GF-D8 (cell line): ENCODE measurements around the gene PRSS57.
"Not testable (repeated sequence)": the region's sequence is repeated elsewhere in the genome, so short reads cannot be mapped to it uniquely, and the experiment has no call there.

Experiments used
- DNase-seq: peaks from one replicate; lab custom pipeline; 2025; lab: John Stamatoyannopoulos, UW

The PRSS57 gene

DNA sequence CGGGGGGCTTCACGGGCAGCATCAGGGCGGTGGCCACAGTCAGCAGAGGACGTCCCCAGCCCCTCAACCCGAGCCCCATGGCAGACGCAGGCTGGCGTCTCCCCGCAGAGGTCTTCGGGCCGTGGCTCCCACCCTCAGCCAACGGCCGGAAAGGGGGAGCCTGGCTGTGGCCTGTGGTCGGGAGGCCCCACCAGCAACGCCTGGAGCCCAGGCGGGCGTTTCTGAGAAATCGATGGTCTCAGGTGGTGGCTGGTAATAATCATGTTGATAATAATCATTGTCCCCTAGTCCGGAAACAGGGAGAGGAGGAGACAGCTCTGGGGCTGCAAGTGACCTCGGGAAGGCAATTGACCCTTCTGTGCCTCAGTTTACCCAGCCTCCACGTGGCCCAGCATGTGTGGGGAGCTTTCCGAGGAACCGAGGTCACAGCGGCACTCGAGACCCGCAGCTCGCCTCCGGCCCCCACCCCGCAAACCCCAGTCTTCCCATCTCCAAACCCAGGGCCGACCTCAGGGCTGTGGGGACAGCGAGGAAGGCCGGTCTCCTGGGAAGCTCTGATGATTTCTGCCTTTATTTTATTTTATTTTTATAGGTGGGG, at the start of gene PRSS57:
Gene PRSS57 (minus strand): TSS at position 101 of the 598 bp plus-strand sequence. CDS start 22 bp downstream, at position 79.
- peak; percentile 76 for DNase-seq

DNA sequence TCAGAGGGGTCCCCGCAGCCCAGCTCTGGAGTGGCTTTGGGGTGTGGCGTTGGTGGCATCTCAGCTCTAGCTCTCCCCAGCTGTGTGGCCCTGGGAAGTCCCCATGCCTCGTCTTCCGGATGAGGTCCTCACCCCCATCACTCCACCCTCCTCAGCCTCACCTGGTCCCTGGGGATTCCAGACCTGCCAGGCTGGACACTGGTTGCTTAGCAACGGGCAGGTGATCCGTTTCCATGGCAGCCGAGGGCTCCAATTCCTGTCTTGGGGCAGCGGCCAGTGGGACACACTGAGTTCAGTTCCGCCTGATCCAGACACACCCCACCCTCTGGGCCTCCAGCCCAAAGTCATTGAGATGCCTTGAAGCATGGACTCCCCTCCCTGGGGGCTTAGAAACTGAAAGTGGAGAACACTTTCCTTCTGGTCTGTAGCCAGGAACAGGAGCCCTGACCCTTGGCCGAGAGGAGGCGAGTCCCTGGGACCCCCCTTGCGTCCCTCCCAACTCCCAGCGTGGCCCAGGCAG, 48.0 kb upstream of the PRSS57 start:
- no peak for DNase-seq

DNA sequence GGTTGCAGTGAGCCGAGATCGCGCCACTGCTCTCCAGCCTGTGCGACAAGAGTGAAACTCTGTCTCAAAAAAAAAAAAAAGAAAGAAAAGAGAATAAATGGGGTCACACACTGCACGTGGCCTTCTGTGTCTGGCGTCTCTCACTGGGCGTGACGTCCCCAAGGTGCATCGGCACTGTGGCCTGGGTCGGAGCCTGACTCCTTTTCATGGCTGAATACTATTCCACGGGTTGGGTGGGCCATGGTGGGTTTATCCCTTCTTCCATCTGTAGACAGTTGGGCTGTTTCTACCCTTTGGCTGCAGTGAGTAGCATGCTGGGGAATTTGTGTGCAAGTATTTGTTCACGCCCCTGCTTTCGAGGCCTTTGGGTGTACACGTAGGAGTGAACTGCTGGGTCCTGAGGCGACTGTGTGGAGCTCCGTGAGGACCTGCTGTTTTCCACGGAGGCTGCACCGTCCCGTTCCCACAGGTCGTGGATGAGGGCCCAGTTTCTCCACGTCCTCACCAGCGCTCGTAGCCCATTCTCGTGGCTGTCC, 47.4 kb upstream of the PRSS57 start:
- no peak for DNase-seq

DNA sequence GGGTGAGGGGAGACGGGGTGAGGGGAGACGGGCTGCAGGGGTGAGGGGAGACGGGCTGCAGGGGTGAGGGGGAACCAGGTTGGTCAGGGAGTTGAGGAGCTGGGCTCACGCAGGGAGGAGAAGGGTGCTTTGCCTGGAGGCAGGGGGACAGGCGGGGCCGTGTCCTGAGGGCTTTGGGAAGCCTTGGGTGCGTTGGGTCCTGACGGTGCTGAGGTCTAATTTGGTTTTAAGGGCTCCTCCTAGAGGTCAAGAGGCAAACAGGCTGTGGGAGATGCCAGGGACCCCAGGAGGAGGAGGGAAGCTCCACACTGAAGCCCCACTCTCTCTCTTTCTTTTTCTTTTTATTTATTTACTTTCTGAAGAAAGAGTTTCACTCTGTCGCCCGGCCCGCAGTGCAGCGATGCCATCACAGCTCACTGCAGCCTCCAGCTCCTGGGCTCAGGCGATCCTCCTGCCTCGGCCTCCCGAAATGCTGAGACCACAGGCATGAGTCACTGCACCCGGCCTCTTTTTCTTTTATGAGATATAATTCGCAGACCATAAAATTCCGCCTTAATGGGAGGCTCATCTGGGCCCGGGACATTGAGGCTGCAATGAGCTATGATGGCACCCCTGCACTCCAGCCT, 46.4 kb upstream of the PRSS57 start:
- DNase-seq, result peak; percentile 9

DNA sequence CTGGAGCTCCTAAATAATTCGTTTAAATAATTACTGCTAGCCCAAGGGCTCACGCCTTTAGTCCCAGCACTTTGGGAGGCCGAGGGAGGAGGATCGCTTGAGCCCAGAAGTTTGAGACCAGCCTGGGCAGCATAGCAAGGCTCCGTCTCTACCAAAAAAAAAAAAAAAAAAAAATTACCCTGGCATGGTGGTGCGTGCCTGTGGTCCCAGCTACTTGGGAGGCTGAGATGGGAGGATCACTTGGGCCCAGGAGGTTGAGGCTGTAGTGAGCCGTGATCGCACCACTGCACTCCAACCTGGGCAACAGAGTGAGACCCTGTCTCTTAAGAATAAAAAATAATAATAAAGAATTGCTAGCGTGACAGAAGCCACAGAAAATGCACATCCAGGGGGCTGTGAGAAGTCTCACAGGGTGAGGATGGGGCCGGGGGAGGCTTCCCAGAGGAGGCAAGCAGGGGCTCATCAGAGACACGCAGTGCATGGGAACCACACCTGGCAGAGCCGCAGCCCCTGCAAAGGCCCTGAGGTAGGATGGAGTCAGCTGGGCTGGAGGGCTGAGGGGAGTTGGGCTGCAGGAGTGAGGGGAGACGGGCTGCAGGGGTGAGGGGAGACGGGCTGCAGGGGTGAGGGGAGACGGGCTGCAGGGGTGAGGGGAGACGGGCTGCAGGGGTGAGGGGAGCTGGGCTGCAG, 45.7 kb upstream of the PRSS57 start:
- DNase-seq, result not testable (repeated sequence)

DNA sequence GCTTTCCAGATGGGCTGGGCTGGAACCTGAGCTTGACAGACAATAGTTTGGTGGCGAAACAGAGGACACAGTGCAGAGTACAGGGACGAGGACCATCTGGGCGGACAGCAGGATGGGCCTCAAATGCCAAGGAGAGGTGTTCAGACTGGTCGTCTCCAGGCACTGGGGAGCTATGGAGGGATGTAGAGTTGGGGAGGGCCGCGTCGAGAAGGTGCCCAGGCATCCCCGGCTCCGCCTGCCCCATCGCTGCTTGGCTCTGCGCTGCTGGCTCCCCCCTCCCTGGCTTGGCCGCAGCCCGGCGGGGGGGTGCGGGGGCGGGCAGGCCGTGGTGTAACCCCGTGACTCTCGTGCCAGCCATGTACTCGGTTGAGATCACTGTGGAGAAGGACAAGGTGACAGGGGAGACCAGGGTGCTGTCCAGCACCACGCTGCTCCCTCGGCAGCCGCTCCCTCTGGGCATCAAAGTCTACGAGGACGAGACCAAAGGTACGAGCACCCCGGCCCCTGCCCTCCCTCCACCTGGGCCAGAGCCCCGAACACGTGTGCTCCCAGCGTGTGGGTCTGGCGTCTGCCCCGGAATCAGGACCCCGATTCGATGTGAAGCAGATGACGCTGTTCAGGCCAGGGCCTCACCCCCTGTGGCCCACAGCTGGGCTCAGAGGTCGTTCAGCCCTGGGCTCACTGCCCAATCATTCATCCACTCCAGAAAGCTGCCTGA, 44.9 kb upstream of the PRSS57 start:
- DNase-seq, result no peak

DNA sequence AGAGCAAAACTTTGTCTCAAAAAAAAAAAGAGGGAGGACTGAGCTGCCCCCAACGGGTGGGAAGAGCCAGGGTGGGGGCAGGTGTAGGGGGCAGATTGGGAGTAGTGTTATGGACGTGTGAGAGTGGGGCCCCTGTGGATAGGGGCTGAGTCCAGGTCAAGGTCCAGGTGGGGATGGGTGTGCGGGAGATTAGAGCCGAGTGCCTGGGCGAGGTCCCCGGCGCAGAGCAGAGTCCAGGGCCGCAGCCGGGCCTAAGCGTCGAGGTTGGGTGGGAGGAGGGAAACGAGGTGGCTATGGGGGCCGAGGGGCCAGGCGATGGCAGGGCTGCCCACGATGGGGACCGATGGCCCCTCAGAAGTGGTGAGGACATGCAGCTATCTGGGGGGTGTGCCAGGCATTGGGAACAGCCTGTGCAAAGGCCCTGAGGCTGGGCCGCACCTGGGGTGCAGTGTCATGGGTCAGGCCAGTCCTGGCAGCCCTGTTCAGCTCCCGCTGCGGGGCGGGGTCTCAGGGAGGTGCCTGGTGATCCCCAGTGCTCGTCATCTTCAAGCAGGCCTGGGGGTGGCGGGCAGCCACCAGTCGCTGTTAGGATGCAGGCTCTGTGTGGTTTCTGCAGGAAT, 43.4 kb upstream of the PRSS57 start:
- DNase-seq, result no peak

DNA sequence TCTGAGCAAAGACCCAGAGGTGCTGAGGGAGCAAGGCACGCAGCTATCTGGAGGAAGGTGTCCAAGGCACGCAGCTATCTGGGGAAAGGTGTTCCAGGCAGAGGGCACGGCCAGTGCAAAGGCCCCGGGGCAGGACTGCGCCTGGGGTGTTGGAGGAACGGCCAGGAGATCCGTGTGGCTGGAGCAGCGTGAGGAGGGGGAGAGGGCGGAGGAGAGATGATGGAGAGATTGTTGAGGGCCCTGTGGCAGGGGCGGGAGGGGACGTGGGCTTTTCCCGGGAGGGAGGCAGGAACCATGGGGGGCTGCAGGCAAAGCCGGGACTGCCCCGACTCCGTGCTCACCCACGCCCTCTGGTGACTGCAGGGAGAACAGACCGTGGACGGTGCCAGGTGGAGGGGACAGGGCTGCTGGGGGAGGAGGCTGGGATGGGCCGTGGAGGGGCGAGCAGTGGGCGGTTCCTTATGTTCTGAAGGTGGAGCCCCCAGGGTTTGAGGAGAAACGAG, 42.4 kb upstream of the PRSS57 start:
- no peak for DNase-seq

DNA sequence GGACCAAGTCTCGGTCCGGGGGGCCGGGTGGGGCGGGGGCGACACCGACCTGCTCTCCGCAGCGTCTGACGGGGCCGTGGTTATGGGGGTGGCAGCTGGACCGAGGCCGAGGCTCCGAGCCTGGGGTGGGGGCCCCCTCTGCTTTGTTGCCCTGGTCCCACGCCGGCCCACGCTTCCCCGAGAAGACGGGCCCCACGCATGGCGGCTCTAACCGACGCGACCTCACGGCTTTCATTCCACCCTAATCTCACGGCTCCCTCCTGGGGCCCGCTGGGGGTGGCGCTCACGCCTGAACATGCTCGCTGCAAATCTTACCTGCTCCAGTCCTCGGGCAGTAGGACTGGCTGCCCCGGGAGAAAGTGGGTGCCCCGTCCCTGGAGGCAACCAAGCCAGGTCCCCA, 40.9 kb upstream of the PRSS57 start:
- no peak for DNase-seq

DNA sequence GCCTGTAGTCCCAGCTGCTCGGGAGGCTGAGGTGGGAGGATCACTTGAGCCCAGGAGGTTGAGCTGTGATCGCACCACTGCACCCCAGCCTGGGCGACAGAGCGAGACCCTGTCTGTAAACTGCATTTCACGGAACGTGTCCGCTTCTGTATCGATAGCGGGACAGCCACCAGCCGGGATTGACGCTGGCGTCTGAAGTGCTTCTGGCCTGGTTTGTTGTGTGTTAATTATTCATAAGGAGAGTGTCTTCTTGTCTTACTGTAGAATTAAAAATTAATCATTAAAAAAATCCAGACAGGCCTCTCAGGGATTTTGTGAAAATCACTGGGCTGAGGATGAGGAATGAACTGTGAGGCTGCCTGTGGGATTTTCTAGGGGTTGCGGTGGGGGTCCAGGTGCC, 39.5 kb upstream of the PRSS57 start:
- DNase-seq, result no peak

DNA sequence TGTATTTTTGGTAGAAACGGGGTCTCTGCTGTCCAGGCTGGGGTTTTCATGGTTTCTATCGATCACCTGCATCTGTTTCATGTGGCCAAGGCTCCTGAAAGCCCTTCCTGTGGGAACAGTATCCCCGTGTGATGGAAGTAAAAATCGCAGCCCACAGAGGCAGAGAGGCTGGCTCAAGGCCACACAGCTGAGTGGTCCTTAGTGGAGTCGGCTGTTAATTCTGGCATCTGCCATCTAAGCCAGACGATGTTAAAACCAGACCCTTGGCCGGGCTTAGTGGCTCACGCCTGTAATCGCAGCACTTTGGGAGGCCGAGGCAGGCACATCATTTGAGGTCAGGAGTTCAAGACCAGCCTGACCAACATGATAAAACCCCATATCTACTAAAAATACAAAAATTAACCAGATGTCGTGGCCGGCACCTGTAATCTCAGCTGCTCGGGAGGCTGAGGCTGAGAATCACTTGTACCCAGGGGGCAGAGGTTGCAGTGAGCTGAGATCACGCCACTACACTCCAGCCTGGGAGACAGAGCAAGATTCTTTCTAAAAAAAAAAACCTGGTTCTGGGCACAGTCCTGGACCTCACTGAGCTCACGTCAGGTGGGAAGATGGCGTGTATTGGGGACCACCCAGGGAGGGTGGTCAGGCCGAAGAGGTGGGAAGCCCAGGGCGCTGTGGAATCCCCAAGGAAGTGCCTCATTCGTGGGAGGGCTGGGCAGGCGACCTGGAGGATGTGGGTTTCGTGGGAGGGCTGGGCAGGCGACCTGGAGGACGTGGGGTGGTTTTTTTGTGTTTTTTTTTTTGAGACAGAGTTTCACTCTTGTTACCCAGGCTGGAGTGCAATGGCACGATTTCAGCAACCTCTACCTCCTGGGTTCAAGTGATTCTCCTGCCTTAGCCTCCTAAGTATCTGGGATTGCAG, 37.2 kb upstream of the PRSS57 start:
- no peak for DNase-seq

DNA sequence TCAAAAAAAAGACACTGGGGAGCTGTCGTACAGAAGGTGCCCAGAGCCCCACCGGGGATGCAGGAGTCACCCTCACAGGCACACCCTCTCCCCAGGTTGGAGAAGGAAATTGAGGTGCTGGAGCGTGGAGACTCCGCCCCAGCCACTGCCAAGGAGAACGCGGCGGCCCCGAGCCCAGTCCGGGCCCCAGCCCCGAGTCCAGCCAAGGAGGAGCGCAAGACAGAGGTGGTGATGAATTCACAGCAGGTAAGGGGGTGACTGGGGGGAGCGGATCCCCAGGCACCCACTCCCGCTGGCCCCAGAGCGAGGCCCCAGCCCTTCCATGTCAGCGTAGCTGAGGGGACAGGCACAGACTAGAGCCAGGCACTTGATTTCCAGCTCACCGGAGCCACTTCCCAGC, 35.7 kb upstream of the PRSS57 start:
- DNase-seq, result no peak

DNA sequence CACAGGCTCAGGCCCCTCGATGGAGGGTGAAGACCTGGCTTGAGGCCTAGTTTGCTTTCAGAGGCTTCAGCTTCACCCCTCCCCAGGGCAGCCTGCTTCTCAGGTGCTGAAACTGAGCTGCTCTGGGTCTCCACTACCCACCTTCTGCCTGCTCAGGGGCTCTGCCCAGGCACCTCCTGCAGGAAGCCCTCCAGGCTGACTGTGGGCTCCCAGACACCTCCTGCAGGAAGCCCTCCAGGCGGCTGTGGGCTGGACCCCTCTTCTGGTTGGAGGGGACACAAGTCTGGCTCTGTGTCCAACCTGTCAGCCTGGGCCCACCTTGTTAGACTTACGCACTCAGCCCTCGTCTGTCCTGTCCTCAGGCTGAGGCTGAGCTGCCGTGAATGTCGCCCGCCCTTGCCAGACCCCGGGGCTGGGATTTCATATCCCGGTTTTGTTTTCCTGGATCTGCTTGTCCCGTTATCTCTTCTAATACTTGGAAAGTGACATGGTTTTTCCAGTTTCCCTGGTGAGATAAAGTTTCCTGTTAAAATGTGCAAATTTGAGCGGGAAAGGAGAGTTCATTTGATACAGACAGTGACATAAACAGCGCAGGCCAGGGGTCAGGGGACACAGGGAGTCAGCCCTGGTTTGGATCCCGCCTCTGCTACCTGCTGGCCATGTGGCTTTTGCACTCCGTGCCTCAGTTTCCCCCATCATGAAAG, 34.9 kb upstream of the PRSS57 start:
- DNase-seq, result no peak

DNA sequence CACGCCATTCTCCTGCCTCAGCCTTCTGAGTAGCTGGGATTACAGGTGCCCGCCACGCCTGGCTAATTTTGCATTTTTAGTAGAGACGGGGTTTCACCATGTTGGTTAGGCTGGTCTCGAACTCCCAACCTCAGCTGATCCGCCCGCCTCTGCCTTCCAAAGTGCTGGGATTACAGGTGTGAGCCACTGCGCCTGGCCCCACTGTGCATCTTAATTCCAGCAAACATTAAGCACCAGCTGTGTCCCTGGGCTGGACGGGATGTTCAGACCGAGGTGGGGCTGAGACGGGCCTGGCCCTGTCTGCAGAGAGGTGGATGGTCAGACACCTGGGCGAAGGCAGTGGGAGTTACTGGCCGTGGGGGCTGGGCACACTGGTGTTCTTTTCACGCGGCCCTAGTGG, 34.3 kb upstream of the PRSS57 start:
- DNase-seq, result not testable (repeated sequence)

DNA sequence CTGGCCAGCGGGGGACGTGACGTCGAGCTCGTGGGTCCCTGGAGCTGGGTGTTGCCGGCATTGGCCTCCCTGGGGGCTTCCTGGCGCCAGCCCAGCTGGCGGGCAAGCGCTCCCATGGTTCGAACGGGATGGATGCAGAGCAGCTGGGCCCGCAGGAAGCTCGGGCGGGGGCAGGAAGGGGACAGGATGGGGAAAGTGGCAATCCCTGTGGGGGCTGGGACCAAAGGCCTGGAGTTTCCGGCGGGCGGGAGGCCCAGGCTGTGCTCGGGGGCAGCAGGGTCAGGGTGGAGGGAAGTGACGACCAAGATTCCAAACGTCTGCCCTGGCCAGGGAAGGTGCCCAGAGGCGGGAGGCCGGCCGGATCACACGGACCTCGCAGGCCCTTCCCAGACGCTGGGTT, 32.8 kb upstream of the PRSS57 start:
- DNase-seq, result no peak

DNA sequence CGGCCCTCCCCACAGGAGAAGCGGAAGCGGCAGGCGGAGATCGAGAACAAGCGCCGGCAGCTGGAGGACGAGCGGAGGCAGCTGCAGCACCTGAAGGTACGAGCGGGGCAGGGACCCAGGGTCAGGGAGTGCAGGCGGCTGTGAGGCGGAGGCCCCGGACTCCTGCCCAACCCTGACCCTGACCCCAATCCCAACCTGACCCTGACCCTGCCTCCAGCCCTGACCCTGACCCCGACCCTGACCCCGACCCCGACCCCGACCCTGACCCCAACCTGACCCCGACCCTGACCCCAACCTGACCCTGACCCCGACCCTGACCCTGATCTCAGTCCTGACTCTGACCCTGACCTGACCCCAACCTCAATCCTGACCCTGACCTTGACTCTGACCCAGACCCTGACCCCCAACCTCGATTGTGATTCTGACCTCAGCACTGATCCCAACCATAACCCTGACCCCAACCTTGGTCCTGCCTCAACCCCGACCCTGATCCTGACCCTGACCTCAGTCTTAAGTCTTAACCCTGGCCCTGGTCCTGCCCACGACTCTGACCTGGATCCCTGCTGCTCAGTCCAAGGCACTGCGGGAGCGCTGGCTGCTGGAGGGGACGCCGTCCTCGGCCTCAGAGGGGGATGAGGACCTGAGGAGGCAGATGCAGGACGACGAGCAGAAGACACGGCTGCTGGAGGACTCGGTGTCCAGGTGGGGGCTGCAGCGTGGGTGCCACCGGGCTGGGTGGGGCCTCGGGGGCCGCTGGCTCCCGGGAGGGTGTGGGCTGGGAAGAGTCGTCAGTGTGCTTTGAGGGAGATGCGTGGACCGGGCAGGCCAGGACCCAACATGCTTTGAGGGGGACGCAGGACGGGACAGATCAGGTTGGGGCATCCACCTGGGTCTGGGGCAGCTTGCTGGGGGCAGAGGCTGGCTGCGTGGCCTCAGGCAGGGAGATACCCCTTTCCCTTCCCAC, 32.0 kb upstream of the PRSS57 start:
- no peak for DNase-seq

DNA sequence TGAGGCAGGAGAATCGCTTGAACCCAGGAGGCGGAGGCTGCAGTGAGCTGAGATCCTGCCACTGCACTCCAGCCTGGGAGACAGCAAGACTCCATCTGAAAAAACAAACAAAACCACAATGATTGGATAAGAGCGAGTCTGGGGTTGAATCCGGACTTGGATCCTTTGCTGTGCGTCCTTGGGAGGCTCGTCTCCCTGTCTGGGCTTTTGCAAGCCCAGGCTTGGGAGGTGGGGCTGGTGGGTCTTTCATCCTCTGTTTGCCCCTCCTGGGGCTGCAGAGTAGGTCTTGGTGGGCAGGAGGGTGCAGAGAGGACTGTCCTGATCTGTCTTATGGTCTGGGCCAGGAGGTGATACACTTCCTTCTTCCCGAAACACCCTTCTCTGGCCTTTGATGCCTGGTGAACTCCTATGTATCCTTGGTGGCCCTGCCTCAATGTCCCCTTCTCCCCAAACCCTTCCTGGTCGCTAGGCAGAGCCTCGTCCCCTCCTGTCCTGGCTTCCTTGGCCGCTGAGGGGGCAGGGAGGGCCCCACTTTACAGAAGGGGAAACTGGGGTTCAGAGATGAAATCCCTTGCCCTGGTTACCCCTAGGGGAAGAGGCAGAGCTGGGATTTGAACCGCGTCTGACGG, 30.3 kb upstream of the PRSS57 start:
- DNase-seq, result no peak

DNA sequence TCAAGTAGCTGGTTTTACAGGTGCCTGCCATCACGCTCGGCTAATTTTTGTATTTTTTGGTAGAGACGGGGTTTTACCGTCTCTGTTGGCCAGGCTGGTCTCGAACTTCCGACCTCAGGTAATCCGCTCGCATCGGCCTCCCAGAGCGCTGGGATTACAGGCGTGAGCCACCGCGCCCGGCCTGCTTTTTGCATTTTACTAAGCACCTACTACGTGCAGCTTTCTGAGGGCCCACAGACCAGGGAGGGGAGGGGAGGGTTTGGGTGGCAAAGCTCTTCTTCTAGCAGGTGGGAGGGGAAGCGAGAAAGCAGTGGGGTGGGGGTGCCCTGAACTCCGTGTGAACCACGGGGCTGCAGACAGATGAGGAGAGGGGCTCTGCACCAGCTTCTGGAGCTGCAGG, 28.5 kb upstream of the PRSS57 start:
- DNase-seq, result no peak
